ENCODE results near the gene ENKUR. TPM values are rescaled to one million over a fixed set of nuclear protein-coding genes. Genes with fewer than 3 reads are reported as not detected.
"Not testable (repeated sequence)": the region's sequence is repeated elsewhere in the genome, so short reads cannot be mapped to it uniquely, and the experiment has no call there.

The ENKUR gene
- total RNA-seq, 4 donors from 2014 or later: not detected

DNA sequence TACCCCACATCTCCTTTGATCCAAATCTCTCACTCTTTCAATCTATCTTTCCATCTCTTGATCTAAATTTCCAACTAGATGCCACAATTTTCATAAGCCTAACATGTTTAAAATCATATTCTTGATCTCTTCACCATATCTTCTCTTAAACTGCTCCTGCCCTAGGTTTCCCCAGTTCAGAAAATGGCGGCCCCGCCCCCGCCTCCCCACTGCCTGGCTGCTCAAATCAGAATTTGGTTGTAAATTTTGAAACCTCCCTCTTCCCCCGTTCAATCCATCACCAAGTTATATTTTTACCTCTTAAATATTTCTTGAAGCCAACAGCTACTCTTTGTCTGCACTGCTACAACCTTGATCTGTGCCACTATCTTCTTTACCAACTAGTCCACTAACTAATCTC, 36.3 kb downstream of the ENKUR start:
- DNase-seq (ENCODE audit: low spot score in 2 of 2): no peak
- WGBS, 2 donors: 96 to 97% methylated on average over 4 of the region's 4 CpGs
- TF ChIP-seq EP300 (IDR thresholded peaks at IDR 0.05): no peak
- TF ChIP-seq, protein P1, sequence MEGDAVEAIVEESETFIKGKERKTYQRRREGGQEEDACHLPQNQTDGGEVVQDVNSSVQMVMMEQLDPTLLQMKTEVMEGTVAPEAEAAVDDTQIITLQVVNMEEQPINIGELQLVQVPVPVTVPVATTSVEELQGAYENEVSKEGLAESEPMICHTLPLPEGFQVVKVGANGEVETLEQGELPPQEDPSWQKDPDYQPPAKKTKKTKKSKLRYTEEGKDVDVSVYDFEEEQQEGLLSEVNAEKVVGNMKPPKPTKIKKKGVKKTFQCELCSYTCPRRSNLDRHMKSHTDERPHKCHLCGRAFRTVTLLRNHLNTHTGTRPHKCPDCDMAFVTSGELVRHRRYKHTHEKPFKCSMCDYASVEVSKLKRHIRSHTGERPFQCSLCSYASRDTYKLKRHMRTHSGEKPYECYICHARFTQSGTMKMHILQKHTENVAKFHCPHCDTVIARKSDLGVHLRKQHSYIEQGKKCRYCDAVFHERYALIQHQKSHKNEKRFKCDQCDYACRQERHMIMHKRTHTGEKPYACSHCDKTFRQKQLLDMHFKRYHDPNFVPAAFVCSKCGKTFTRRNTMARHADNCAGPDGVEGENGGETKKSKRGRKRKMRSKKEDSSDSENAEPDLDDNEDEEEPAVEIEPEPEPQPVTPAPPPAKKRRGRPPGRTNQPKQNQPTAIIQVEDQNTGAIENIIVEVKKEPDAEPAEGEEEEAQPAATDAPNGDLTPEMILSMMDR (IDR thresholded peaks at IDR 0.05): no peak
- H3K9me3 ChIP-seq: no peaks in the 10 kb centered on the region
- H3K4me3 ChIP-seq: no peak overlapping the region
- no peak overlapping the region for H3K27ac ChIP-seq
- H3K27me3 ChIP-seq: no peaks in the 10 kb centered on the region
- no peaks in the 10 kb centered on the region for H3K36me3 ChIP-seq
- no peaks in the 10 kb centered on the region for H3K4me1 ChIP-seq

DNA sequence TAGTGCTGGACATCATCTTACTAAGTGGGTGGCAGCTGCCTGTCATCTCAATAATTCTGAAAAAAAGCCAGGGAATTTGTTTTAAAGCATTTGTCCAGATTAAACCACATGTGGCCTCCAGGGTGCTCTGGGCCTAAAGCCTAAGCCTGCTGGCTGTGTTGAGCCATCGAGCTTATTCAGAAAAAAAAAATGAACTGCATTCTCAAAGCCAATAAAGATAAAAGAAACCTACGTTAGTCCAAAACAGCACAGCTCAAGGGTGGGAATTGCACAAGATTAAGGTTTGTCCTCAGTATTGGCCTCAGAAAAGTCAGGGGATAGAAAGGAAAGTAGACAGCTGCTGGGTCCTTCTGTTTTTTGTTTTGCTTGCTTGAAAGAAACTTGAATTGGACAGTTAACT, 41.0 kb downstream of the ENKUR start:
- Histone ChIP-seq H3K27me3 (no peaks in the 10 kb centered on the region), H3K4me3 (no peak overlapping the region), H3K4me1 (no peaks in the 10 kb centered on the region), H3K36me3 (no peaks in the 10 kb centered on the region), H3K27ac (peak overlapping the region in 1 of 4 donors; percentile 63), H3K9me3 (no peaks in the 10 kb centered on the region)
- TF ChIP-seq, protein P1 (IDR thresholded peaks at IDR 0.05): peak in 2 of 5 experiments; percentile 12 to 29
- TF ChIP-seq EP300 (IDR thresholded peaks at IDR 0.05): peak in 1 of 2 donors; percentile 81
- no peak for TF ChIP-seq POLR2A (IDR thresholded peaks at IDR 0.05)
- peak; percentile 29 to 44 for DNase-seq (ENCODE audit: low spot score in 2 of 2)
- 40 to 60% methylated on average over 2 of the region's 2 CpGs for WGBS, 2 donors

DNA sequence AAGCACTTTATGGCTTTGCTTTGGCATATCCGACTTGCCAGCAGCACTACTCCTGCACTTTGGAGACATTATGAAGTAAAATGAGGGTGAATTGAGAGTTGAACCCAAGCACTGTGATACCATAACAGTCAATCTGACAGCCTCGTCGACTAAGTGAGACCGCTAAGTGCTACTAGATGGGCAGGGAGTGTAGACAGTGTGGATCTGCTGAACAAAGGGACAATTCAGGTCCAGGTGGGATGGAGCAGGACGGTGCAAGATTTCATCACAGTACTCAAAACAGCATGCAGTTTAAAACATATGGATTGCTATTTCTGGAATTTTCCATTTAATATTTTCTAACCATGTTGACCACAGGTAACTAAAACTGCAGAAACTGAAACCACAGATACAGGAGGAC, 42.8 kb downstream of the ENKUR start:
- WGBS, 2 donors: 74 to 84% methylated on average over 5 of the region's 5 CpGs
- Histone ChIP-seq H3K27me3 (no peaks in the 10 kb centered on the region), H3K4me1 (no peaks in the 10 kb centered on the region), H3K9me3 (no peaks in the 10 kb centered on the region), H3K27ac (no peak overlapping the region), H3K36me3 (no peaks in the 10 kb centered on the region), H3K4me3 (no peak overlapping the region)
- DNase-seq (ENCODE audit: low spot score in 2 of 2): no peak
- TF ChIP-seq EP300 (IDR thresholded peaks at IDR 0.05) (no peak), POLR2A (IDR thresholded peaks at IDR 0.05) (no peak)
- TF ChIP-seq, protein P1 (IDR thresholded peaks at IDR 0.05): no peak

DNA sequence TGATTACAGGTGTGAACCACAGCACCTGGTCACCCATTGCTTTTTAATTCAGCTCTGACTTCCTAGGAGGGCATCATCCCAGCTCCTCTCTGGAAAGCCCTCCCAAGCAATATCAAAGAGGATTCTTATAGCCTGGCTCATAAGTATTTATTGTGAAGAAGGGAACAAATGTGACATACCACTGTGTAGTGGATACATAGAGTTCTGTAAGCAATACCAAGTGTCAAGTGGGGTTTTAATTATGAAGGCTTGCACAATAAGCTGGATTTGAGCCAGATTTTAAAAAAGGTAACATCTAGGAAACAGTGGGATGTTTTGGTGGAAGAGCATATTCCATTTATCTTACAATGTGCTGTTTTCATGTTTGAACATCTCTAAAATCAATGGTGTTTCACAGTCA, 44.6 kb downstream of the ENKUR start:
- no peak overlapping the region for H3K4me3 ChIP-seq
- H3K27ac ChIP-seq: no peak overlapping the region
- no peak for DNase-seq (ENCODE audit: low spot score in 2 of 2)
- no peaks in the 10 kb centered on the region for H3K27me3 ChIP-seq
- TF ChIP-seq, protein P1 (IDR thresholded peaks at IDR 0.05): no peak
- no peak for TF ChIP-seq EP300 (IDR thresholded peaks at IDR 0.05)
- no peak for TF ChIP-seq POLR2A (IDR thresholded peaks at IDR 0.05)
- H3K4me1 ChIP-seq: no peaks in the 10 kb centered on the region
- H3K9me3 ChIP-seq: no peaks in the 10 kb centered on the region
- no peaks in the 10 kb centered on the region for H3K36me3 ChIP-seq

DNA sequence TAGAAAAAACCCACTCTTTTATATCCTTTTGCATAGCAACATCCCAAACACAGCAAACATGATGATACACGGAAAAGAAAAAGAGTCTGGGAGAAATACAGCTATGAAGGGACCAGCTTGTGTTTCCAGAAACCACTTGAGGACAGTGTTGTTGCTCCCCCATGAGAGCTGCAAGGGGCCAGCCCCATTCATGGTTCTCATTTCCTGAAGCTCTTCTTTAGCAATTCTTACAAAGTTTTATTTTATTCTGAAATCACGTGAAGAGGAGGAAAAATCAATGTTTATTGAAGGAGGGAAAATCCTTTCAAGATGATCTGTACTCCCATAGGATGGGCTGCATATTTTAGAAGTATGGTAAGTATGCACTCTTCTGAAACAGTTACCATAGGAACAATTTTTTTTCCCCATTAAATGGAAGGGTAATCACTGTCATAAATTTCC, 46.1 kb downstream of the ENKUR start:
- H3K36me3 ChIP-seq: no peaks in the 10 kb centered on the region
- WGBS, 2 donors: 36 to 42% methylated on average over 2 of the region's 2 CpGs
- no peaks in the 10 kb centered on the region for H3K4me1 ChIP-seq
- H3K27ac ChIP-seq: no peak overlapping the region
- H3K27me3 ChIP-seq: no peaks in the 10 kb centered on the region
- no peak for DNase-seq (ENCODE audit: low spot score in 2 of 2)
- H3K9me3 ChIP-seq: no peaks in the 10 kb centered on the region
- TF ChIP-seq POLR2A (IDR thresholded peaks at IDR 0.05) (no peak), EP300 (IDR thresholded peaks at IDR 0.05) (no peak)
- TF ChIP-seq, protein P1 (IDR thresholded peaks at IDR 0.05): no peak
- H3K4me3 ChIP-seq: no peak overlapping the region

DNA sequence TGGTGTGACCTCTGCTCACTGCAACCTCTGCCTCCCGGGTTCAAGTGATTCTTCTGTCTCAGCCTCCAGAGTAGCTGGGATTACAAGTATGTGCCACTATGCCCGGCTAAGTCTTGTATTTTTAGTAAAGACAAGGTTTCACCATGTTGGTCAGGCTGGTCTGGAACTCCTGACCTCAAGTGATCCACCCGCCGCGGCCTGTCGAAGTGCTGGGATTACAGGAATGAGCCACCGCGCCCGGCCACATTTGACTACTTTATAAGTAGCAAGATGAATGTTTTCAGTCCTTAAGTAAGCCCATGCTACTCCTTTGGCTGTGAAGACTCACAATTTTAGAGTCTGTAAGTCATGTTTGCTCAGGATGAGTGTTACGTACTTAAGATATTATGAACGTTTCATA, 47.0 kb downstream of the ENKUR start:
- not testable (repeated sequence) for H3K27ac ChIP-seq; H3K4me1 ChIP-seq; DNase-seq (ENCODE audit: low spot score in 2 of 2); H3K4me3 ChIP-seq; H3K36me3 ChIP-seq; H3K9me3 ChIP-seq; H3K27me3 ChIP-seq
- 91 to 95% methylated on average over 11 of the region's 11 CpGs for WGBS, 2 donors

Measured in tibial nerve (tissue), 4 donors.